K562 (cell line): Measurements from ENCODE around the gene LIPE. TPM values are rescaled to one million over a fixed set of nuclear protein-coding genes. Genes with fewer than 3 reads are reported as not detected.

Experiments used
- ATAC-seq: fragments of 200-7000 bp; cut with Tn5 transposase; 3 replicates; pipeline ENCODE4 v1.9.1; 2020; ENCODE audit warnings: moderate library complexity
- BruUV-seq: library from RNA; stranded (reverse); fragments of 400-500 nt; replicated peaks from 2 replicates; lab custom pipeline; 2021; lab: Mats Ljungman, UMichigan
- CTCF ChIA-PET: fragments of 300-600 bp; formaldehyde crosslinking; extraction: SDS; loops from one replicate; lab custom pipeline; 2021; ENCODE audit warnings: low intra/inter-chr PET ratio; lab: Yijun Ruan, JAX
- POLR2A ChIA-PET: fragments of 300-600, 350-650 bp; sonication (Branson Sonifier 250); formaldehyde crosslinking; extraction: SDS; loops from one replicate; lab custom pipeline; 2021; ENCODE audit warnings: antibody characterized with exemption, inconsistent platforms; lab: Yijun Ruan, JAX
- DNase-seq, 4 experiments: peaks; one replicate each; pipeline versions ENCODE4 v3.0.0 to v3.0.0-alpha.2; 2011 to 2018; ENCODE audit warnings: low spot score in 3 of 4, mixed read lengths in 3 of 4; ENCODE audit errors: extremely low read depth in 1 of 4
- FAIRE-seq: peaks from 2 replicates; lab custom pipeline; 2011; peaks lifted over from hg19 to GRCh38; lab: Jason Lieb, UNC
- H2AFZ ChIP-seq: 2 replicates; pipeline ENCODE4 v1.6.0; 2011; ENCODE audit warnings: low read depth, low read length, control low read depth, inconsistent platforms
- H3K27ac ChIP-seq: fragments of 200-600 bp; 3 replicates; pipeline ENCODE4 v1.8.0; 2011; ENCODE audit warnings: low read depth, mild to moderate bottlenecking, control low read depth, inconsistent platforms, low read length, moderate library complexity, mixed read lengths; ENCODE audit errors: extremely low read depth
- H3K27me3 ChIP-seq, 2 experiments: fragments of 300-600 bp in 1 of 2; 2 replicates in 1 of 2; 3 replicates in 1 of 2; pipeline versions ENCODE4 v1.6.0 to v1.8.0; 2011; ENCODE audit warnings: inconsistent platforms in 2 of 2, low read length in 2 of 2, mild to moderate bottlenecking in 1 of 2, mixed read lengths in 1 of 2, moderate library complexity in 1 of 2; ENCODE audit not compliant: control insufficient read depth in 2 of 2, insufficient read depth in 2 of 2
- H3K36me3 ChIP-seq: fragments of 300-600 bp; 3 replicates; pipeline ENCODE4 v1.8.0; 2011; ENCODE audit warnings: mild to moderate bottlenecking, low read length, inconsistent platforms; ENCODE audit not compliant: control insufficient read depth, insufficient read depth
- H3K4me1 ChIP-seq, 2 experiments: fragments of 200-600 bp in 1 of 2; replicated peaks in 1 of 2; 2 replicates in 1 of 2; 3 replicates in 1 of 2; pipeline versions ENCODE4 v1.5.1 to v1.8.0; 2011; ENCODE audit warnings: inconsistent platforms in 2 of 2, low read length in 2 of 2, mild to moderate bottlenecking in 1 of 2, mixed read lengths in 1 of 2, moderate library complexity in 1 of 2; ENCODE audit not compliant: control insufficient read depth in 2 of 2, insufficient read depth in 2 of 2
- H3K4me2 ChIP-seq: 2 replicates; pipeline ENCODE4 v1.6.1; 2011; ENCODE audit warnings: low read length, control low read depth, inconsistent platforms, mixed read lengths; ENCODE audit not compliant: insufficient read depth
- H3K4me3 ChIP-seq: fragments of 200-600 bp; sonication (generic), shearing (Covaris generic); 2 replicates; pipeline ENCODE4 v1.5.1; 2016; ENCODE audit warnings: control low read depth, inconsistent platforms
- H3K79me2 ChIP-seq: fragments of 200-600 bp; 3 replicates; pipeline ENCODE4 v1.8.0; 2011; ENCODE audit warnings: low read length, inconsistent platforms; ENCODE audit not compliant: control insufficient read depth, insufficient read depth
- H3K9ac ChIP-seq, 2 experiments: 2 replicates each; pipeline versions ENCODE4 v1.6.0 to v1.6.1; 2011; ENCODE audit warnings: low read depth in 2 of 2, low read length in 2 of 2, control low read depth in 1 of 2, inconsistent platforms in 1 of 2, mild to moderate bottlenecking in 1 of 2, mixed read lengths in 1 of 2; ENCODE audit not compliant: insufficient read depth in 1 of 2
- H3K9me1 ChIP-seq: one replicate; pipeline ENCODE4 v1.6.0; 2011; ENCODE audit warnings: inconsistent platforms, mild to moderate bottlenecking, low read length, moderate library complexity; ENCODE audit not compliant: control insufficient read depth, insufficient read depth
- H3K9me3 ChIP-seq: replicated peaks from 2 replicates; pipeline ENCODE4 v1.5.1; 2011; ENCODE audit warnings: low read depth, low read length, inconsistent platforms; ENCODE audit not compliant: control insufficient read depth, insufficient read depth
- H4K20me1 ChIP-seq: replicated peaks from 2 replicates; pipeline ENCODE4 v1.6.1; 2011; ENCODE audit warnings: low read length, inconsistent platforms, mixed read lengths; ENCODE audit not compliant: control insufficient read depth, insufficient read depth
- ARID4B ChIP-seq: sonication (generic); formaldehyde crosslinking; IDR thresholded peaks from 2 replicates; pipeline ENCODE4 v1.8.0; 2022; ENCODE audit warnings: mild to moderate bottlenecking, missing genetic modification reagents
- CREB3L1 ChIP-seq: fragments of 450-650 bp; IDR thresholded peaks from 2 replicates; pipeline ENCODE4 v1.6.1; 2014; ENCODE audit warnings: low read depth, mild to moderate bottlenecking, moderate library complexity, borderline replicate concordance
- E2F8 ChIP-seq: fragments of 450-650 bp; IDR thresholded peaks from 2 replicates; pipeline ENCODE4 v1.7.1; 2018; ENCODE audit warnings: mild to moderate bottlenecking, low read depth; ENCODE audit not compliant: partially characterized antibody
- MEF2D ChIP-seq: conservative IDR thresholded peaks from 2 replicates; pipeline ENCODE4 v1.6.1; 2016; ENCODE audit warnings: low read depth, missing genetic modification characterization, missing compliant biosample characterization
- PRMT5 ChIP-seq: sonication (generic); formaldehyde crosslinking; IDR thresholded peaks from 2 replicates; pipeline ENCODE4 v1.5.0; 2020; ENCODE audit warnings: missing genetic modification reagents
- SPI1 ChIP-seq: IDR thresholded peaks from 2 replicates; pipeline ENCODE4 v1.6.1; 2011; ENCODE audit warnings: low read depth, low read length, control low read depth, borderline replicate concordance
- U2AF1 ChIP-seq: fragments of 200-400 bp; formaldehyde crosslinking; optimal IDR thresholded peaks from 2 replicates; pipeline ENCODE3; 2017; ENCODE audit warnings: mild to moderate bottlenecking, low read depth, low read length, moderate library complexity
- ZKSCAN1 ChIP-seq: fragments of 150-350 bp; IDR thresholded peaks from 2 replicates; pipeline ENCODE4 v1.6.1; 2016; ENCODE audit warnings: low read depth, low read length
- WGBS: fragments of 100-300 bp; shearing (Covaris generic); methylation state at CpG from one replicate; pipeline ENCODE4 v1.1.6; 2016; ENCODE audit warnings: low coverage, mixed read lengths; ENCODE audit not compliant: insufficient coverage; ENCODE audit errors: missing lambda C conversion rate; 5-methylcytosine and 5-hydroxymethylcytosine counted together
- in situ Hi-C: fragments of 300-500 bp; cut with MboI; formaldehyde crosslinking; loops from 4 replicates; pipeline ENCODE4 v1.15.0; 2018; ENCODE audit warnings: inconsistent platforms, mixed read lengths
- intact Hi-C: fragments of 100-400 bp; cut with micrococcal nuclease; formaldehyde crosslinking; loops from 2 replicates; pipeline ENCODE4 v1.14.2; 2022
- polyA plus RNA-seq, 8 experiments: library from polyadenylated mRNA; depleted of rRNA in 4 of 8; stranded (reverse) in 5 of 8; unstranded in 3 of 8; fragments of >200 nt; fragmentation: Nextera tagmentation in 2 of 8; fragmentation: Illumina TruSeq in 1 of 8; extraction: Ambion mirVana in 2 of 8; extraction: Trizol in 1 of 8; gene quantifications; 2 replicates each; pipeline versions ENCODE4 v1.2.1 to v1.2.3, GENCODE V29; 2011 to 2014; ENCODE audit warnings: inconsistent platforms in 1 of 8, missing spikeins in 1 of 8
- total RNA-seq, 7 experiments: library from RNA; depleted of rRNA in 6 of 7; stranded (reverse); fragments of >200 nt in 6 of 7; fragmentation: Illumina TruSeq in 2 of 7; extraction: Trizol in 2 of 7; gene quantifications; 2 replicates each; pipeline versions ENCODE4 v1.2.1 to v1.2.3, GENCODE V29; 2011 to 2021; ENCODE audit warnings: low replicate concordance in 1 of 7

The LIPE gene
- total and polyA plus RNA-seq, 9 of the 15 experiments (the other 6 are each of a cell fraction or from before 2014, with no cell fraction given): 0.22 TPM; not detected in 8

- TF ChIP-seq ARID4B (CRISPR knock-in tag) (no peak), ZKSCAN1 (no peak), MEF2D (tag) (no peak)
Measured at GRCh38 chr19:42442833-42443232, 15.6 kb upstream of the LIPE start, which contains the start of gene CXCL17 (continued).

GRCh38 chr19:42441049-42441445, 13.9 kb upstream of the LIPE start:
- DNase-seq: peak in 1 of 4 experiments; percentile 31
- FAIRE-seq: no peak
- Histone ChIP-seq H3K27ac (no peak overlapping the region), H3K79me2 (no peaks in the 10 kb centered on the region), H4K20me1 (no peaks in the 10 kb centered on the region), H3K4me1 (no peaks in the 10 kb centered on the region; a peak in 1 of 5 replicates)
- BruUV-seq: no TSS peak
- TF ChIP-seq U2AF1: no peak
- TF ChIP-seq SPI1: 0 out of 2 replicates have a peak, but pooled peaks have one; percentile 31
- TF ChIP-seq E2F8: no peak
- no peak for TF ChIP-seq PRMT5 (CRISPR knock-in tag)
- no peak for TF ChIP-seq CREB3L1
- TF ChIP-seq, all 486 proteins: peak for 1
- intact Hi-C loops: no loop called here
- Histone ChIP-seq H3K27me3 (no peaks in the 10 kb centered on the region; a peak in 1 of 5 replicates), H3K9me3 (no peaks in the 10 kb centered on the region), H3K4me2 (no peak overlapping the region), H2AFZ (peak overlapping the region; percentile 74; the same call in 1 of the 2 replicates), H3K4me3 (no peak overlapping the region), H3K9ac (no peak overlapping the region), H3K36me3 (no peaks in the 10 kb centered on the region), H3K9me1 (no peaks in the 10 kb centered on the region)
- ChIA-PET CTCF (interaction anchor here (1.6 to 1.9 kb wide), 2 partner anchors 88 to 332 kb away, joined by 6 to 16 read pairs; no protein-coding TSS in a partner anchor), POLR2A (interaction anchor here (0.7 to 1.3 kb wide), 3 partner anchors 16 to 302 kb away, joined by 3 to 4 read pairs (median 3); no protein-coding TSS in a partner anchor)
- in situ Hi-C loops: no loop called here
- 43% methylated on average over 2 of the region's 2 CpGs for WGBS
- peak; percentile 17 for ATAC-seq
